HG02852 (cell line): Measurements from ENCODE around the gene BIRC7.

Experiments used
- ATAC-seq: cut with Tn5 transposase; IDR thresholded peaks from one replicate; pipeline ENCODE4 v1.9.1; 2021; ENCODE audit warnings: mild to moderate bottlenecking, moderate library complexity; ENCODE audit not compliant: unreplicated experiment

BIRC7 gene

DNA sequence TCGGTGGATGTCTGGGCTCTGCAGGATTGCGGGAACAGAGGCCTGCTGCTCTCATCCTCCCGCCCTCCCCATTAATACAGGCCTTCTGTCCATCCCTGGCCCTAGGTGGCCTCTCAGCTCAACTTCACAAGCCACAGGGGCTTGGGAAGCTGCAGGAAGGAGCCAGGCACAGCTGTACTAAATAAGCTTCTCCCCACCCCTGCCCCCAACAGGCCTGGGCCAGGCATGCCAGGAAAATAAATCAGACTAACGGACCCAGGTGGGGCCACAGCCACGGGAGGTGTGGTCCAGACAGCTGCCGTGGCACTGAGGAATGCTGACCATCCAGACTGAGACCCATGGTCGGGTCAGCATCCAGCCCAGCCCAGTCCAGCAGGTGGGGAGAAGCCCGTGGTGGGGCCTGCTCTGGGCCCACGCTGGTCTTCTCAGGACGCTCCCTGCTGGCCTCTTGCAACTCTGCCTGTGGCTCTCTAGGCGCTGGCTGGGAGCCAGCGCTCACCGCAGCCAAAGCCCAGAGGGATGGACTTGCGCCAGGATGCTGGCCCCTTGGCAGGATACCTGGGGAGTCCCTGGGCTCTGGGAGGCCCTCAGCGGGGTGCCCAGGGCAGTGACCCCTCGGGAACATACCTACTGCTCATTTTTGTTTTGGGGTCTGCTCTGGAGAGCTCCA lies 11.2 kb upstream of the BIRC7 start:
- no peak for ATAC-seq

GRCh38 chr20:63225082-63225454 lies 10.6 kb upstream of the BIRC7 start:
- ATAC-seq = no peak

DNA sequence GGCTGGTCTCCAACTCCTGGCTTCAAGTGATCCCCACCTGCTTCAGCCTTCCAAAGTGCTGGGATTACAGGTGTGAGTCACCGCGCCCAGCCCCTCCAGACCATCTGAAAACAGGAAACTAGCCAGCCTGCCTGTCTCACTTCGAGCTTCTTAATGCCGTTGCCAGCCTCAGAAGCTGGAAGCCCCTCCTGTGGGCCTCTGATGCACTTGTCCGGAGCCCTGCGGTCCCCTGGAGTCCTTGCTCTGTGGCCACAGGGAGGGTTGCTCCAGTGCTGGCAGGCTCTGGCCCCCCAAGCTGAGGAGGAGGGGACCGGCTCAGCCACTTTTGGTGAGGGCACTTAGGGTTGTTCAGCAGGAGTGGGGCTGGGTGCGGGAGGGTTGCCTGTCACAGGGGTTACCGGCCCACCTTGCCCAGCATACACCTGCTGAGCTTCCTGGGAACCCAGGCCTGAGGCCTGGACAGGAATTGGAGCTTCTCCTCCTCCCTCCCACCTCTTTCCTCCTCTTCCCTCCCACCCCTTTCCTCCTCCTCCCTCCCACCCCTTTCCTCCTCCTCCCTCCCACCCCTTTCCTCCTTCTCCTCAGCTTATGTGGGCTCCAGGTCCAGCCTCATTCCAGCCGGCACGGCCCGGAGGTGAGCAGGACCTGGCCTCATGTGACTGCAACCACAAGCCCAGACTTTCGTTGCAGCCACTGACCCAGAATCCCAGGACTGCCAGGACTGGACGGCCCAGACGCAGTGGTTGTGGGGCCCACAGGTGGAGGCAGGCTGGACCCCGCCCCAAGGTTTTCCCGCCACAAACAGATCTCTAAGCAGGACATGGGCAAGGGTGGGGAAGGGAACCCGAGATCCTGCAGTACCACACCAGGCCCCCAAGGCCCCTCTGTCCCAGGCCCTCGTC lies 9.4 kb upstream of the BIRC7 start:
- ATAC-seq = no peak

DNA sequence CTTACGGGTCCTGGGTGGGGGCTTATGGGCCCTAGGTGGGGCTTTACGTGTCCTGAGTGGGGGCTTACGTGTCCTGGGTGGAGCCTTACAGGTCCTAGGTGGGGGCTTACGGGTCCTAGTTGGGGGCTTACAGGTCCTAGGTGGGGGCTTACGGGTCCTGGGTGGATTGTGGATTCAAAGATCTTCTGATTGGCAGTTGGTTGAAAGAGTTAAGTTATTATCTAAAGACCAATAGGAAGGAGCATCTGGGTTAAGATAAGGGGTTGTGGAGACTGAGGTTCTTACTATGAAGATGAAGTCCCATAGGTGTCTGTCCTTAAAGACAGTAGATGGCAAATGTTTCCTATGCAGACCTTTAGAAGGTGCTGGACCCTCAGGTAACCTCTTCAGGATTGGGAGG lies 8.4 kb upstream of the BIRC7 start:
- ATAC-seq = no peak

GRCh38 chr20:63228806-63229205 lies 6.9 kb upstream of the BIRC7 start:
- no peak for ATAC-seq

DNA sequence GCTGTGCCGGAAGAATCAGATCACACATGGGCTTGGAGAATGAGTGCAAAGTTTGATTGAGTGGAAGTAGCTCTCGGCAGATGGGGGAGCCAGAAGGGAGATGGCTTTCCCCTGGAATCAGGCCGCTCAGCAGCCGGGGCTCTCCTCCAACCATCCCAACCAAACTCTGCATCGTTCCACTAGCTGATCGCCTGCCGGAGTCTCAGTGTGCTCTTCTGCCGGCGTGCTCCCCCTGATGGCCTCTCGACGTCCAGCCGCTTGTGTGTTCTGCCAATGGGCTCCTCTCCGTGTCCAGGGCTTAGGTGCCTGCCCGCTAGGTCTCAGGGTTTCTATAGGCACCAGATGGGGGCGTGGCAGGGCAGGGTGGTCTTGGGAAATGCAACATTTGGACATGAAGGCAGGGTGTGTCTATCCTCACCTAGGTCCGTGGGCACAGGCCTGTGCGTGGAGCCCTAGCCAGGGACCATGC lies 4.9 kb upstream of the BIRC7 start:
- ATAC-seq = no peak

DNA sequence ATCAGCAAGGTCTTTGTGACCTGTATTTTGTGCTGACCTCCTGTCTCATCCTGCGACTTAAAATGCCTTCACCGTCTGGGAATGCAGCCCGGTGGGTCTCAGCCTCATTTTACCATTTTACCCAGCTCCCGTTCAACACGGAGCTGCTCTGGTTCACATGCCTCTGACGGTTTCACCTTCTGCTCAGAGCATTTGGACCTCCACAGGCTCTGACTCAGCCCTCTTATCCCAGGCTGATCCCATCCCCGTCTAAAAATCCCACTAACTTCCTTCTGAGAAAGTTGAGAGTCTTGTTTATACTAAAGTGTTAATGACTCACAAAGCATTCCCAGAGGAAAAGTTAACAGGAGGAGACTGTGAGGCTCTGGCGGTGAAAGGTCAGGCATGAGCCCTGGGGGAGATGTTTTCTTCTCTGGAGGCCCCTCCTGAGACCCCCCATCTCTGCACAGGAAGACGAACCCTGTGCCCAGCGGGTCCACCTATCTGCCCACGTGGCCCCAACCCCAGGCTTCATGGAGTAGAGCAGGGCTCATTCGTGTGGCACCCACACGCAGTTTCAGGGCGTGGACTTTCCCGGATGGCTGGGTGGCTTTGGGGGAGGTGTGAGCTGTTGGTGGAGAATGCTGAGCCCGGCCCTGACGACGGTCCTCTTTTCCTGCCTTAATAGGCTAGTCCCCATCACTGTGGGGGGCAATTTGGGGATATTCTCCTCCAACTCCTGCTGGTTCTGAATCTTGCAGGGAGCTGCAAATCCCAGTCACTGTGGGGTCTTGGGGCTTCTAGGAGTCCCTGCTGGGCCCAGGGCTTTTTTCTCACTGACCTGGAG lies 3.3 kb upstream of the BIRC7 start:
- no peak for ATAC-seq

GRCh38 chr20:63233061-63233344 lies 2.7 kb upstream of the BIRC7 start:
- ATAC-seq = no peak

DNA sequence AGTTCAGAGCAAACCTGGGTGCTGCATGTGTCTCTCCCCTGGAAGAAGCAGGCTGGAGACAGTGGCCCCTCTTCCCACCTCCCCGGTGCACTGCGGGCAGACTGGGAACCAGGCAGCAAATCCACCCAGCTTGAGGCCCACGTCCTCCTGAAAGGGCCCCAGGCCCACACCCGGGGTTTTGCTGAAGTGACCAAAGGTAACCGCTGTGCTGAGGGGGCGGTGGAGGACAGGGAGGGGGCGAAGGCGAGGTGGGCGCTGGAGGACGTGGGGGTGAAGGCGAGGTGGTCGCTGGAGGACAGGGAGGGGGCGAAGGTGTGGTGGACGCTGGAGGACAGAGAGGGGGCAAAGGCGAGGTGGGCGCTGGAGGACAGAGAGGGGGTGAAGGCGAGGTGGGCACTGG lies 1.8 kb upstream of the BIRC7 start:
- ATAC-seq = no peak

DNA sequence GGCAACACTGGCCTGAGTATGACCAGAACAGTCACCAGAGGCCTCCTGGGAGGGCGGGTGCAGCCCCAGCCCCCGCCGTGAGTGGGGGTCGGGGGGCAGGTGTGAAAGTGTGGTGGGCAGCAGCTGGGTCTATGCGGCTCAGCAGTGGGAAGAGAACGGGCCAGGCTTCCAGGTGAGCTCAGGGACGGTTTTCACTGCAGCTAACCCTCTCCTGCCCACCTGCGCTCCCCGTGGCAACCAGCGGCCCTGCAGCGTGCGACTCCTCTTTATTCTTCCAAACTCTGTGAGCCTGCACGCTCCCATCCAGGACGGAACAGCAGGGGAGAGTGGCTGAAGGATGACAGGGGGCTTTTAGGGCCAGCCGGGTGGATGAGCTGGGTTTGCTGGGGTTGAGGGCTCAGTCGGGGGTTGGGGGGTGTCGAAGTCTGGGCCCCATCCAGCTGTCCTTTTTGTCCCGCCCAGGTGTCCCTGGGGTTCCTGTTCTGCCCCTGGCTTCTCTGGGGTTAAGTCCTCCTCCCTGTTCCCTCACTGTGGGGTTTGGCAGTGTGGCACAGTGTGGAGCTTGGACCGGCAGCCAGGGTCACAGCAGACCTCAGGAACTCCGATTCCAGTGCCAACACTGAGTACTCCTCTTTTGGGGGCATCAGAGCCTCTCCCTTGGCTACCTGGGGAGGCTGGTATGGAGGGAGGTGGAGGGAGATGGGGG lies 859 bp upstream of the BIRC7 start:
- no peak for ATAC-seq

GRCh38 chr20:63236116-63236837 lies 572 bp downstream of the BIRC7 start:
- ATAC-seq = no peak

DNA sequence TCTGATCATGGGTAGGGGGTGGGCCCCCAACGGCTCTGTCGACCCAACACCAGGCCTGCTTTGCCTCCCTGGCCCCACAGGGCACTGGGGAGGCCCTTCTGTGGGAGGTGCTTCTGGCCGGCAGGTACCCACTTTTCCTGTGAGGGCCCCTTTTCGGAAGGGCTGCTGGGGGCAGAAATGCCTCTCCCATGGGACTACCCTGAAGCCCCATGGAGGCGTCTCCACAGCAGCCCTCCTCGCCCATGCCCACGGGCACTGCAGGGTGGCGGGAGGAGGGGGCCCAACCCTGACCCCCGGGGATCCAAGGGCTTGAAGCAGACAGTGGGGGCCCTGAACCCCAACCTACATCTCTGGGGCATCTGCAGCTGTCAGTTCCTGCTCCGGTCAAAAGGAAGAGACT lies 2.3 kb downstream of the BIRC7 start:
- no peak for ATAC-seq

DNA sequence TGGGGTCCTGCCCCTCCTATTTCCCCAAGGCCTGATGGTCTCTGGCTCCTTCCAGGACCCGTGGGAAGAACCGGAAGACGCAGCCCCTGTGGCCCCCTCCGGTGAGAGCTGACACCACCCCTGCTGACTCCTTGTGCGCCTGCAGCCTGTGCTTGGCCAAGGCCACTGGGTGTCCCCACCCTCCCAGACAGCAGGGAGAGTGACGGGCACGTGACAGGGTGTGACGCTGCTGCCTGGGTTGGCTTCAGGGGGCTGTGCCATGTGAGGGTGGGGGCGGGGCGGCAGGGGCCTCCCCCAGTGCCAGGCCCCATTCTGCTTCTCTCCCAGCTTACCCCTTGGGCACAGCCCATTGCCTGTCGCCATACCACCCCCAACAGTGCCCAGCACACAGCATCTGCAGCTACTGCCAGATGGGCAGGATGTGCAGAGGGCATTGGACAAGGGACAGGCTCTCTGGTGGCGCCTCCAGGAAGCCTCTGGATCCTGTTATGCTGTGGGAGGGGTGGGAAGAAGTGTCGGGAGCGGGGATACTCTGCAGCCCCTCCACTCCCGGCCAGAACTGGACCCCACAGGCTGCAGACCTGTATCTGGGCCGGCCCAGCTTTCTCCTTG lies 2.9 kb downstream of the BIRC7 start:
- ATAC-seq = no peak

GRCh38 chr20:63239431-63239830 lies 3.7 kb downstream of the BIRC7 start:
- no peak for ATAC-seq

DNA sequence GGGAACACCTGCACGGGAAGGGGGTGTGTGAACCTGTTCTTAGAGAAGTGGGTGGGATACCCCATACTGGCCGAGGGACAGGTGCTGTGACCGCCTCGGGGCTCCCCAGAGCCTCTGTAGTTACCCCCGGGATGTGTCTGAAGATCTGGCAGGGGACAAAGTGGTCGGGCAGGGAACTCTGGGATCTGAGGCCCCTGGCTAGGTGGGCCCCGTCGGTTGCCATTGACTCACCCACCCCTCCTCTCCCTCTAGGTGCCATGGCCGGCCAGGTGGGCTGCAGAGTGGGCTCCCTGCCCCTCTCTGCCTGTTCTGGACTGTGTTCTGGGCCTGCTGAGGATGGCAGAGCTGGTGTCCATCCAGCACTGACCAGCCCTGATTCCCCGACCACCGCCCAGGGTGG lies 4.3 kb downstream of the BIRC7 start:
- no peak for ATAC-seq

- ATAC-seq = no peak
Measured at GRCh38 chr20:63241272-63241671, 5.6 kb downstream of the BIRC7 start.

DNA sequence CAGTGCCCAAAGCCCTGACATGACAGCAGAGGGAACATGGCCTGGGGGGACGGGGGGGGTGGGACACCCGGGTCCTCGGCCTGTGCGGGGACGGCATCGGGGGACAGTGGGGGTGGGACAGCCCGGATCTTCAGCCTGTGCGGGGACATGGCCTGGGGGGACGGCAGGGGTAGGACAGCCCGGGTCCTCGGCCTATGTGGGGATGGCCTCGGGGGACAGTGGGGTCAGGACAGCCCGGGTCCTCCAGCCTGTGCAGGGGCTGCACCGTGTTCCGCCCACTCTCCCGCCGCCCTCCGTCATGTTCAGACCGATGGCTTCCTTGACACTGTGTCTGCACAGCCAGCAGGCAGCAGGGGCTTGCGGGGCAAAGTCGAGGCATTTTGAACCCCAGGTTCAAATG lies 7.0 kb downstream of the BIRC7 start:
- no peak for ATAC-seq

DNA sequence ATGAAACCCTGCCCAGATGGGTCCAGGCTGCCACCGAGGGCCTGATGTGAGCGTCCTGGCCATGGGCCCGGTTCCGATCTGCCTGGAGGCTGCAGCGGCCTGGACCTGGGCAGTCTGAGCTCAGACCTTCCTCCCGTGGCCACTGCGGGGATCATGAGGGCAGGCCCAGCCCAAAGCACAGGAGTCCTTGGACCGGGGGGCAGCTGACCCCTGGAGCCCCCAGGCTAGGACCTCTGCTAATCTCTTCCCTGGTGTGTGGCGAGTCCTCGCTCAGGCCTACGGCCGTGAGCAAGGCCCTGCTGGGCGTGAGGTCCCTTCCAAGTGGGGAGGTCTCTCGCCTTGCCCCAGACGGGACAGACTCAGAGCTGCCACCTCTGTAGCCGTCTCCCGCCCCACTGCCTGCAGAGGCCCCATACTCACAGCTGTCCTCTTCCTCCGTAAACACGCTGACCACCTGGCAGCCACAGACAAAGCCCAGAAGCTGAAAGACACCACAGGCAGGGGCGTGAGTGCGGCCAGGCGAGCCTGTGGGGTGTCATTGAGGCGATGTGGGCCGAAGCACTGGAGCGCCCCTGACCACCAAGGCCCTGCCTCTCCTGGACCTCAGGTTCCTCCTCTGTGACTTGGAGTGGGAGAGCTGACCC lies 8.0 kb downstream of the BIRC7 start:
- no peak for ATAC-seq

GRCh38 chr20:63244468-63244867 lies 8.8 kb downstream of the BIRC7 start:
- ATAC-seq = no peak
